ENCODE results near the gene CES3. TPM values are rescaled to one million over a fixed set of nuclear protein-coding genes. Genes with fewer than 3 reads are reported as not detected.

CES3 gene
- total RNA-seq (1 to 10 TPM in 3 of 9 donors, under 1 TPM in 6; 0.51 to 1.7 (median 0.88) TPM), polyA plus RNA-seq (1 to 10 TPM in 1 of 2 donors, under 1 TPM in 1; 0.08 to 1.1 TPM)
- long read RNA-seq, donor 1, partial matches to known transcripts: 2 of 2 reads
- long read RNA-seq, donor 1, other reads (novel, unspliced or antisense): 0 of 2 reads
- long read RNA-seq, donor 2, partial matches to known transcripts: 1 of 1 reads
- long read RNA-seq, donor 2, other reads (novel, unspliced or antisense): 0 of 1 reads
- long read RNA-seq, donor 3: 0 reads

- peaks cover 0 to 33% (median 0%) of the 10 kb centered on the region in 12 donors for H3K4me1 ChIP-seq
- TF ChIP-seq POLR2A (IDR thresholded peaks at IDR 0.05) (no peak), CTCF (IDR thresholded peaks at IDR 0.05) (peak; percentile 38 to 69 (median 50))
- ATAC-seq (peak in 3 of 4 donors; percentile 72 to 86 (median 76)), DNase-seq (peak in 2 of 5 donors; percentile 41 to 64)
- intact Hi-C loops (cut with DNase I): no loop called here
- peak within 1 kb of the TSS in 1 of 12 donors; percentile 18 for H3K27ac ChIP-seq
- H3K4me3 ChIP-seq: no peak within 1 kb of the TSS
- WGBS, 4 donors: 66 to 78% (median 68%) methylated on average over 15 to 16 of the region's 16 CpGs
- H3K27me3 ChIP-seq: no peaks in the 10 kb centered on the region
- no peaks in the 10 kb centered on the region for H3K9me3 ChIP-seq
- H3K36me3 ChIP-seq: no peaks in the 10 kb centered on the region
Observed at GRCh38 chr16:66961065-66961744, at the start of gene CES3. TSS of gene CES3 (plus strand) at chr16:66961266. CDS start at chr16:66961308, 42 bp downstream.

GRCh38 chr16:66911801-66912200 is 49.3 kb upstream of the CES3 start:
- Histone ChIP-seq H3K9me3 (no peaks in the 10 kb centered on the region), H3K27ac (no peak overlapping the region), H3K27me3 (no peaks in the 10 kb centered on the region), H3K4me1 (peaks cover 0 to 22% (median 5%) of the 10 kb centered on the region in 12 donors), H3K36me3 (no peaks in the 10 kb centered on the region), H3K4me3 (no peak overlapping the region)
- no peak for ATAC-seq
- peak in 1 of 5 donors; percentile 19 for DNase-seq
- 87 to 97% (median 93%) methylated on average over 6 to 8 of the region's 8 CpGs for WGBS, 4 donors
- intact Hi-C loops (cut with DNase I): no loop called here
- TF ChIP-seq CTCF (IDR thresholded peaks at IDR 0.05): no peak
- TF ChIP-seq POLR2A (IDR thresholded peaks at IDR 0.05): no peak

DNA sequence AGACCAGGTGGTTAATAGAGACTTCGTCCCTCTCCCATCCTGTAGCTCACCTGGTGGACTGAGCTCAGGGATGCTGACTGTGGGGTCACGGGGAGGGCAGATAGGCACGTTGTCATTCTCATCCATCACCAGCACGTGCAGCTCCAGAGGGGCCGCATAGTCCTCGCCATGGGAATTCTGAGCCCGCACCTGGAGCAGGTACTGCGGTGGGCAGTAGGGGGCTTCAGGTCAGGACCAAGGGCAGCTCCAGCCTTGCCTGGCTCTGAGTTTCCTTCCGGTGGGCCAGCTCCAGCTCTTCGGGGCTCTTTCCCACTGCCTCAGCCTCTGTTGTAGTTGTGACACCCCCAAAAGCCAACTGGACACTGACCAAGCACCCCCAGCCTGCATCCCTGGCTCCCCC is 48.0 kb upstream of the CES3 start:
- TF ChIP-seq POLR2A (IDR thresholded peaks at IDR 0.05): no peak
- no peak for TF ChIP-seq CTCF (IDR thresholded peaks at IDR 0.05)
- H3K36me3 ChIP-seq: no peaks in the 10 kb centered on the region
- no peaks in the 10 kb centered on the region for H3K9me3 ChIP-seq
- intact Hi-C loops (cut with DNase I): no loop called here
- no peak overlapping the region for H3K4me3 ChIP-seq
- H3K27me3 ChIP-seq: no peaks in the 10 kb centered on the region
- WGBS, 4 donors: 50 to 56% (median 53%) methylated on average over 3 to 10 of the region's 10 CpGs
- ATAC-seq: no peak
- DNase-seq: no peak
- no peak overlapping the region for H3K27ac ChIP-seq
- H3K4me1 ChIP-seq: peaks cover 0 to 9% (median 0%) of the 10 kb centered on the region in 12 donors

DNA sequence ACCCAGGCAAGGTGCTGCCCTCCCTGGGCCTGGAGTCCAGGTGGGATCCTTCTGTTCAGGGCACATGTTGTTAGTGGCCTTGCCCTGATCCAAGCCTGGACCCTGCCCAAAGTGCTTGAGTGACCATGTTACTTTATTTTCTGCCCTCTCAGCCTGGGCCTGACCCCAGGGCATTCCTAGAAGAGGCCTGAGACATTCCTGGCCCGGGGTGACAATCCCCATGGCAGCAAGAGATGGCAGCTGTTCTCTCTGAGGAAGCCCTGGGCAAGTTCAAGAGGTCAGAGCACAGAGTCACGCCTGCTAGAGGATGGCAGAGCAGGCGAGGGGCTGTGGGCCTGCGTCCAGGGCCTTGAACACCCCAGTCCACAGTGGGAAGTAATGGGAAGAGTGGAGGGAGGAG is 47.4 kb upstream of the CES3 start:
- H3K4me1 ChIP-seq: peaks cover 0 to 8% (median 0%) of the 10 kb centered on the region in 12 donors
- intact Hi-C loops (cut with DNase I): no loop called here
- H3K27ac ChIP-seq: no peak overlapping the region
- ATAC-seq (no peak), DNase-seq (no peak)
- H3K36me3 ChIP-seq: no peaks in the 10 kb centered on the region
- H3K4me3 ChIP-seq: no peak overlapping the region
- TF ChIP-seq POLR2A (IDR thresholded peaks at IDR 0.05): no peak
- TF ChIP-seq CTCF (IDR thresholded peaks at IDR 0.05): no peak
- no peaks in the 10 kb centered on the region for H3K27me3 ChIP-seq
- whole genome bisulfite sequencing, 4 donors: 67 to 89% (median 82%) methylated on average over 2 to 4 of the region's 4 CpGs
- H3K9me3 ChIP-seq: no peaks in the 10 kb centered on the region
